B cell (primary cell): ENCODE results near the gene EHMT2. TPM values are rescaled to one million over a fixed set of nuclear protein-coding genes. Genes with fewer than 3 reads are reported as not detected.

Experiments used
- ATAC-seq: fragments of 200-7000 bp; cut with Tn5 transposase; one replicate; pipeline ENCODE4 v1.10.0; 2021; ENCODE audit warnings: low read depth, mild to moderate bottlenecking, moderate number of reproducible peaks, moderate library complexity
- CTCF ChIA-PET: fragments of 350-600 bp; sonication (Branson Sonifier 250); formaldehyde crosslinking; loops from one replicate; lab custom pipeline; 2021; ENCODE audit warnings: antibody characterized with exemption, inconsistent platforms; lab: Charles Lee
- POLR2A ChIA-PET: fragments of 350-600 bp; sonication (Branson Sonifier 250); formaldehyde crosslinking; loops from one replicate; lab custom pipeline; 2021; ENCODE audit warnings: antibody characterized with exemption; lab: Charles Lee
- DNase-seq: peaks from one replicate; pipeline ENCODE4 v3.0.0; 2013
- H2AFZ ChIP-seq: 2 replicates; pipeline ENCODE4 v1.6.1; 2012; ENCODE audit warnings: mild to moderate bottlenecking, low read depth, low read length; ENCODE audit not compliant: insufficient read depth, poor library complexity, severe bottlenecking
- H3K27ac ChIP-seq, 2 donors: 1 replicate in 1 of 2; 2 replicates in 1 of 2; pipeline ENCODE4 v1.5.1; 2012 to 2013; ENCODE audit warnings: low read length in 2 of 2, mild to moderate bottlenecking in 2 of 2, moderate library complexity in 1 of 2
- H3K27me3 ChIP-seq, 4 experiments: fragments of 200-600 bp in 1 of 4; sonication (generic) in 1 of 4; replicated peaks in 1 of 4; 1 replicate in 2 of 4; 2 replicates in 2 of 4; pipeline versions ENCODE4 v1.6.1 to v1.7.0; 2013 to 2016; ENCODE audit warnings: low read length in 3 of 4, mild to moderate bottlenecking in 2 of 4, mixed read lengths in 1 of 4, moderate library complexity in 1 of 4; ENCODE audit not compliant: insufficient read depth in 4 of 4, control insufficient read depth in 3 of 4; ENCODE audit errors: control extremely low read depth in 1 of 4
- H3K36me3 ChIP-seq, 2 experiments: replicated peaks in 1 of 2; 1 replicate in 1 of 2; 2 replicates in 1 of 2; pipeline versions ENCODE4 v1.6.1 to v1.7.1; 2013; ENCODE audit warnings: low read length in 1 of 2; ENCODE audit not compliant: insufficient read depth in 2 of 2, control insufficient read depth in 1 of 2; ENCODE audit errors: control extremely low read depth in 1 of 2, extremely low read depth in 1 of 2
- H3K4me1 ChIP-seq, 2 donors: fragments of 200-600 bp in 1 of 2; sonication (generic) in 1 of 2; 1 replicate in 1 of 2; 2 replicates in 1 of 2; pipeline versions ENCODE4 v1.5.1 to v1.6.1; 2013 to 2017; ENCODE audit warnings: low read length in 2 of 2; ENCODE audit not compliant: control insufficient read depth in 2 of 2, insufficient read depth in 2 of 2
- H3K4me2 ChIP-seq: replicated peaks from 2 replicates; pipeline ENCODE3; 2012; ENCODE audit warnings: mild to moderate bottlenecking, low read depth, low read length; ENCODE audit not compliant: poor library complexity, severe bottlenecking
- H3K4me3 ChIP-seq, 5 experiments: fragments of 200-600 bp in 1 of 5; sonication (generic) in 1 of 5; 1 replicate in 3 of 5; 2 replicates in 2 of 5; pipeline versions ENCODE4 v1.5.1 to v1.7.0; 2011 to 2016; ENCODE audit warnings: low read length in 4 of 5, mild to moderate bottlenecking in 4 of 5, low read depth in 2 of 5, control low read depth in 1 of 5, moderate library complexity in 1 of 5; ENCODE audit not compliant: insufficient read depth in 1 of 5; ENCODE audit errors: control extremely low read depth in 1 of 5, extremely low read depth in 1 of 5
- H3K79me2 ChIP-seq: fragments of 200-600 bp; sonication (generic); one replicate; pipeline ENCODE4 v1.6.0; 2016; ENCODE audit warnings: low read length; ENCODE audit not compliant: control insufficient read depth, insufficient read depth
- H3K9ac ChIP-seq: fragments of 200-600 bp; sonication (generic); 2 replicates; pipeline ENCODE4 v1.6.1; 2017; ENCODE audit warnings: mild to moderate bottlenecking, low read length, moderate library complexity
- H3K9me3 ChIP-seq, 3 donors: one replicate each; pipeline versions ENCODE4 v1.6.1 to v1.7.1; 2013; ENCODE audit warnings: low read length in 2 of 3; ENCODE audit not compliant: control insufficient read depth in 2 of 3, insufficient read depth in 1 of 3; ENCODE audit errors: control extremely low read depth in 1 of 3
- H4K20me1 ChIP-seq: 2 replicates; pipeline ENCODE4 v1.6.0; 2012; ENCODE audit warnings: mild to moderate bottlenecking, low read length; ENCODE audit not compliant: insufficient read depth, control insufficient read depth, poor library complexity, severe bottlenecking
- H3K27ac Mint-ChIP-seq: one replicate; pipeline ENCODE4 v1.8.0; 2021; ENCODE audit warnings: mixed read lengths
- H3K27me3 Mint-ChIP-seq: one replicate; pipeline ENCODE4 v1.8.0; 2021; ENCODE audit warnings: mixed read lengths
- H3K4me1 Mint-ChIP-seq: one replicate; pipeline ENCODE4 v1.8.0; 2021; ENCODE audit warnings: mixed read lengths
- H3K4me3 Mint-ChIP-seq: one replicate; pipeline ENCODE4 v1.8.0; 2021; ENCODE audit warnings: mixed read lengths
- H3K9me3 Mint-ChIP-seq: one replicate; pipeline ENCODE4 v1.8.0; 2022; ENCODE audit warnings: mixed read lengths; ENCODE audit not compliant: insufficient read depth
- CTCF ChIP-seq: fragments of 200-600 bp; IDR thresholded peaks from one replicate; pipeline ENCODE4 v1.8.0; 2022; ENCODE audit warnings: antibody characterized with exemption, mild to moderate bottlenecking
- EZH2 ChIP-seq: IDR thresholded peaks from 2 replicates; pipeline ENCODE4 v1.6.1; 2012; ENCODE audit warnings: borderline replicate concordance, low read depth, mild to moderate bottlenecking, moderate library complexity, low read length; ENCODE audit not compliant: insufficient read depth, poor library complexity, severe bottlenecking
- WGBS: methylation state at CpG from one replicate; pipeline ENCODE4 v1.1.5; 2013; ENCODE audit warnings: missing lambda C conversion rate; ENCODE audit not compliant: insufficient coverage; 5-methylcytosine and 5-hydroxymethylcytosine counted together
- intact Hi-C: fragments of 100-400 bp; cut with micrococcal nuclease; formaldehyde crosslinking; loops from one replicate; pipeline ENCODE4 v1.10.0; 2022
- polyA plus RNA-seq: library from polyadenylated mRNA; depleted of rRNA; stranded (reverse); fragments of >200 nt; gene quantifications from 2 replicates; pipeline ENCODE4 v1.2.3, GENCODE V29; 2012
- total RNA-seq, 2 donors: library from RNA; stranded (reverse); fragments of 120-200 nt in 1 of 2; gene quantifications; 1 replicate in 1 of 2; 2 replicates in 1 of 2; pipeline versions ENCODE4 v1.2.3 to v1.2.4, GENCODE V29; 2013 to 2022

EHMT2 gene
- total and polyA plus RNA-seq, 2 donors (not counting 1 experiment from before 2014, with no cell fraction given), result 86.1 to 108 TPM

DNA sequence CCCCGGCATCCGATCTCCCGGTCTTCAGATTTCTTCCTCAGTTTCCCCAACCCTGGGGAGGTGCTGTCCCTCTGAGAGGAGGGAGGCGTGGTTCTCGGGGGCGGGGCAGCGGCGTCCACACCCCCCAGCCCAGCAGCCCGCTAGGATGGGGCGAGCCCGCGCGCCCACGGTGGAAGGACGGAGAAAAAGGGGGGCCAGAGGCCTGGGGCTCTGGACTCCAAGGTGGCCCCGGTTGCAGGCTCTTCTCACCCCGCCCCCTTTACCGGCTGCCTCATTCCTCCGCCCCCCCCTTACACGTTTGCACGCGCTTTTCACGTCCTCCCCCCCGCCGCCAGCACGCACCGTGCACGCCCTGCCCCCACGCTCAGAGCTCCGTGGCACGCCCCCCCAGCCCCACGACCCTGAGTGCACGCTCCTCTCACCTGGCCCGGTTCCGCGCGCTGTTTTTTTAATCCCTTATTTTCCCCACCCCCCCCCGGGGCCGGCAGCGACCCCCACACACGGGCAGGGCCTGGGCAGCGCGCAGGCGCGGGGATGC is 4.0 kb upstream of the EHMT2 start:
- Mint-ChIP-seq H3K27me3 (no peaks in the 10 kb centered on the region), H3K9me3 (no peaks in the 10 kb centered on the region), H3K4me1 (peaks cover 34% of the 10 kb centered on the region), H3K27ac (peak overlapping the region; percentile 83), H3K4me3 (peak overlapping the region; percentile 74)
- H3K27me3 ChIP-seq, result no peaks in the 10 kb centered on the region
- H4K20me1 ChIP-seq, result no peaks in the 10 kb centered on the region
- peak overlapping the region; percentile 44 to 76 for H3K27ac ChIP-seq
- TF ChIP-seq CTCF, result no peak
- no peak for TF ChIP-seq EZH2
- peaks cover 4% of the 10 kb centered on the region for H3K79me2 ChIP-seq
- 2% methylated on average over 30 of the region's 45 CpGs for WGBS
- H2AFZ ChIP-seq, result peak overlapping the region; percentile 85
- ATAC-seq (peak; percentile 45), DNase-seq (peak; percentile 87)
- H3K9me3 ChIP-seq, result no peaks in the 10 kb centered on the region
- H3K36me3 ChIP-seq, result no peaks in the 10 kb centered on the region
- intact Hi-C loops, result no loop called here
- ChIA-PET POLR2A (interaction anchor here (0.6 to 1.4 kb wide), 7 partner anchors 23 to 241 kb away, joined by 3 to 6 read pairs (median 4); partner anchors contain the start of genes DXO and SKIC2), CTCF (interaction anchor here (1.4 kb wide), 1 partner anchor 51 kb away, joined by 6 read pairs; no protein-coding TSS in a partner anchor)
- peak overlapping the region; percentile 74 for H3K9ac ChIP-seq
- H3K4me1 ChIP-seq, result peaks cover 16 to 28% of the 10 kb centered on the region in 2 donors
- peak overlapping the region; percentile 85 for H3K4me2 ChIP-seq
- peak overlapping the region in 4 of 5 experiments; percentile 77 to 82 (median 80) for H3K4me3 ChIP-seq

- 86% methylated on average over 28 of the region's 29 CpGs for WGBS
- ATAC-seq, result no peak
- CTCF ChIA-PET, result no interaction called here
Measured at GRCh38 chr6:31900917-31901414, 3.5 kb upstream of the EHMT2 start.

More at GRCh38 chr6:31900917-31901414, 3.5 kb upstream of the EHMT2 start:
- H3K36me3 ChIP-seq, result no peaks in the 10 kb centered on the region
- peaks cover 38% of the 10 kb centered on the region for H3K4me1 Mint-ChIP-seq
- DNase-seq, result peak; percentile 41
- intact Hi-C loops, result no loop called here
- peaks cover 16 to 33% of the 10 kb centered on the region in 2 donors for H3K4me1 ChIP-seq
- H3K79me2 ChIP-seq, result peaks cover 4% of the 10 kb centered on the region
- no peaks in the 10 kb centered on the region for H3K27me3 Mint-ChIP-seq
- peak overlapping the region; percentile 85 for H2AFZ ChIP-seq
- no peaks in the 10 kb centered on the region for H3K9me3 ChIP-seq
- H3K4me3 Mint-ChIP-seq, result peak overlapping the region; percentile 74
- H3K4me3 ChIP-seq, result peak overlapping the region in 4 of 5 experiments; percentile 77 to 82 (median 80)
- H3K27ac ChIP-seq, result peak overlapping the region; percentile 28 to 44
- H4K20me1 ChIP-seq, result no peaks in the 10 kb centered on the region
- POLR2A ChIA-PET, result interaction anchor here (0.6 to 1.4 kb wide), 4 partner anchors 58 to 236 kb away, joined by 3 to 6 read pairs (median 5); partner anchors contain the start of genes DXO, GPANK1 and SKIC2
- peak overlapping the region; percentile 85 for H3K4me2 ChIP-seq
- H3K27me3 ChIP-seq, result no peaks in the 10 kb centered on the region
- H3K9me3 Mint-ChIP-seq, result no peaks in the 10 kb centered on the region
- H3K9ac ChIP-seq, result peak overlapping the region; percentile 74
- H3K27ac Mint-ChIP-seq, result peak overlapping the region; percentile 83
- TF ChIP-seq CTCF, result no peak
- no peak for TF ChIP-seq EZH2
